Femur (tissue), 1 donor: ENCODE data around the gene OR4C13.
"Not testable (repeated sequence)": the region's sequence is repeated elsewhere in the genome, so short reads cannot be mapped to it uniquely, and the experiment has no call there.

ENCODE experiments used
- DNase-seq: peaks from one replicate; pipeline ENCODE4 v3.0.0-alpha.2; 2017

Gene OR4C13

DNA sequence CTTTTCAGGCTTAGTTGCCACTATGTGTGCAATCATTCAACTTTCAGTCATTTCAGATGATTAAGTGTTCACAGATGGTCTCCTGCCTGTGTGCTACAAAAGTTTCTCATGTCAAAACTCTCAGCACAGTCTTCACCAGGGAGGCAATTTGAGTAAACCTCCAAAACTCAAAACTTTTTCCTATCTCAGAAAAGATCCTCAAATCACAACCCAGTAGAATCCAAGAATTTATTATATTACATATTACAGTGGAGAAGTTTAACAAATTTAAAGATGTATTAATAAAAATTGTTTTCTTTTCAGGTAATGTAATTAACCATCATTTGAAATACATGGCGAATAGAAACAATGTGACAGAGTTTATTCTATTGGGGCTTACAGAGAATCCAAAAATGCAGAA, at the start of gene OR4C13:
Gene OR4C13 (plus strand): TSS at position 301 of the 400 bp plus-strand sequence. CDS start 32 bp downstream, at position 333.
- no peak for DNase-seq

GRCh38 chr11:49911516-49911915, 40.7 kb upstream of the OR4C13 start:
- not testable (repeated sequence) for DNase-seq

GRCh38 chr11:49948701-49949100, 3.5 kb upstream of the OR4C13 start:
- not testable (repeated sequence) for DNase-seq

DNA sequence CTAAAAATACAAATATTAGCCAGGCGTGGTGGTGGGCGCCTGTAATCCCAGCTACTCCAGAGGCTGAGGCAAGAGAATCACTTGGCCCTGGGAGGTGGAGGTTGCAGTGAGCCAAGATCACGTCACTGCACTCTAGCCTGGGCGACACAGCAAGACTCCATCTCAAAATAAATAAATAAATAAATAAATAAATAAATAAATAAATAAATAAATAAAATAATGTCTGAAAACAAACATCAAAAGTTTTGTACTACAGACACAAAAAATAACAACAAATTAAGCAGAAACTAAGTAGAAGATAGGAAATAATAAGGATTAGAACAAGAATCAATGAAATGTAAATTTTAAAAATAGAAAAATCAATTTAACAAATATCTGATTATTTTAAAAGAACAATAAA, 21.2 kb downstream of the OR4C13 start:
- not testable (repeated sequence) for DNase-seq

GRCh38 chr11:49982435-49982834, 30.2 kb downstream of the OR4C13 start, which contains the start of gene OR4C12:
TSS of gene OR4C12 (minus strand) at chr11:49982535. CDS start at chr11:49982501, 34 bp downstream.
- DNase-seq, result not testable (repeated sequence)

- DNase-seq, result no peak
These were observed 43.4 kb downstream of the OR4C13 start for GRCh38 chr11:49995565-49995964.
